Left cardiac atrium (tissue), 4 donors: ENCODE measurements around the gene GRWD1. TPM values are rescaled to one million over a fixed set of nuclear protein-coding genes. Genes with fewer than 3 reads are reported as not detected.
A peak's percentile ranks its signal among the peaks of the same experiment; 100 is the strongest.
"Not testable (repeated sequence)": the region's sequence is repeated elsewhere in the genome, so short reads cannot be mapped to it uniquely, and the experiment has no call there.

Experiments
- ATAC-seq, 2 donors: fragments of 200-7000 bp; cut with Tn5 transposase; one replicate each; pipeline ENCODE4 v1.9.1; 2020; ENCODE audit warnings: mild to moderate bottlenecking in 2 of 2, moderate library complexity in 2 of 2
- DNase-seq: peaks from one replicate; pipeline ENCODE4 v3.0.0-alpha.2; 2020
- intact Hi-C, 2 donors: fragments of 100-400 bp; cut with DNase I; formaldehyde crosslinking; loops; one replicate each; pipeline versions ENCODE4 v1.14.1 to v1.15.1; 2022 to 2023
- total RNA-seq, 2 donors: library from RNA; stranded (reverse); fragmentation: NEBNext Ultra II Directional; extraction: Animal tissue kit (Norgen Biotek cat#: 25700); gene quantifications; one replicate each; pipeline ENCODE4 v1.2.1, GENCODE V29; 2021
- donor health status: DM: no; HTN: yes; CAD: no.
- donor health status: DM: no; HTN: yes; CAD: no; lungs with severe emphysema.
- donor health status: DM: yes; HTN: yes; CAD: no.
- donor health status: Dilated cardiomyopathy.

Gene GRWD1
- total RNA-seq, 2 donors from 2014 or later = 18.1 to 24.9 TPM

- intact Hi-C loops = loop anchor here (5.0 kb wide), 2 partner anchors 94 to 99 kb away; no protein-coding TSS in a partner anchor
- ATAC-seq, DNase-seq: not testable (repeated sequence)
These were observed 42.7 kb downstream of the GRWD1 start for GRCh38 chr19:48488478-48488877.

- ATAC-seq (no peak), DNase-seq (peak; percentile 76)
- intact Hi-C loops = loop anchor here (5.0 kb wide), 2 partner anchors 93 to 98 kb away; no protein-coding TSS in a partner anchor
These were observed 43.9 kb downstream of the GRWD1 start for GRCh38 chr19:48489608-48490216.

DNA sequence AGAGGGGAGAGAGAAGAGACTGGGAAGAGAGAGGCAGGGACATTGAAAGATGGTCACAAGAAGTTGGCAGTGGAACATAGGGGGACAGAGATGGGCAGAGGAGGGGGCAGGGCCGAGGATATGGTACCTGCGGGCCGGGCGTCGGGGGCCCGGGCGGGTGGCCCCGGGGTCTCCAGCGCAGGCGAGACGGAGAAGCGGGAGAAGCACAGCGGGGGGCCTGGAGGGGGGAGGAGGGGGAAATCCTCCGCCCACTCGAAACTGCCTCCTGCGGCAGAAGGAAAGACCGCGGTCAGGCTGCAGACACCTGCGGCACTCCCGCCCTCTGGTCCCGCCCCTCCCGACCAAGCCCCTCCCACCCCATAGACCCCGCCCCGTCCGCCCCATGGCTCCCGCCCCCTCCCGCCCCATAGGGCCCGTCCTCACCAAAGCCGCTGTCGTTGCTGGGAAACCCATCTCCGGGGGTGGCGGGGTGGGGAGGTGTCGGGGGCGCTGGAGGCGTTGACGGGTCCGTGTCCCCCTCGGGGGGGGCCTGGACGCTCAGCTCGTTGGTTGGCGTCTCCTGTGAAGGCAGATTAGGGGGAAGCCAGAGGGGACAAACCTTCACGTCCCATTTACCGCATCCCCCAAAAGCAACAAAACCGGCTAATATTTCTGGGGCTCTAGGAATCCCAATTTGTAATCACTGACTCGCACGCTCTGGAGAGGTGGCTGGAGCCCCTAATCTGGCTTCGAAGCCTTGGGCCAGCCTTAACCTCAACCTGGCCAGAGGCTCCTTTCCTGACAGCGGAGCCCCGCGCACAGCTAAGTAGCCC is 45.4 kb downstream of the GRWD1 start:
- DNase-seq = no peak
- intact Hi-C loops = no loop called here
- ATAC-seq = no peak

DNA sequence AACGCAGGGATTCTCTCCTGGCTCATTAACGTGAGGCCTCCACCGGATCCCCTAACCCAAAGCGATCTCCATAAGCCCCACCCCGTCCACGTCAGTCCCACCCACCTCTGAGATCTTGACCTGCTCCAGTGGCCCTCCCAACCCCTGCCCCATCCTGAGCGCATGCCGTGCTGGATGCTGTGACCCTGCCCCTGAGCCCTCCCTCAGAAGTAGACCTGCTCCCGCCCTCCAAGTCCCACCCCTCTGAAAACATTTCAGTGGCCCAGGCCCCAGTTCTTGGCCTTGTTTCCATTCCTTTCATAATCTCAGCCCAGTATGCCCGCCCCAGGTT is 46.0 kb downstream of the GRWD1 start:
- intact Hi-C loops = no loop called here
- DNase-seq (no peak), ATAC-seq (no peak)

- peak; percentile 97 for DNase-seq
- intact Hi-C loops = no loop called here
These were observed 47.3 kb downstream of the GRWD1 start for GRCh38 chr19:48492925-48493717.

GRCh38 chr19:48493718-48494401 is 48.1 kb downstream of the GRWD1 start:
- ATAC-seq (peak; percentile 1 to 4), DNase-seq (no peak)
- intact Hi-C loops = no loop called here

More at GRCh38 chr19:48492925-48493717, 47.3 kb downstream of the GRWD1 start:
- ATAC-seq = peak; percentile 86 to 90

- DNase-seq (no peak), ATAC-seq (no peak)
- intact Hi-C loops = no loop called here
These were observed 49.6 kb downstream of the GRWD1 start for GRCh38 chr19:48495396-48495795.

GRCh38 chr19:48496959-48497727 is 51.4 kb downstream of the GRWD1 start:
- no peak for ATAC-seq
- DNase-seq = no peak
- intact Hi-C loops = no loop called here

- intact Hi-C loops = no loop called here
- ATAC-seq (no peak), DNase-seq (no peak)
These were observed 52.2 kb downstream of the GRWD1 start for GRCh38 chr19:48497728-48498594.

GRCh38 chr19:48498595-48499311 is 53.0 kb downstream of the GRWD1 start:
- DNase-seq = no peak
- no peak for ATAC-seq
- intact Hi-C loops = no loop called here

DNA sequence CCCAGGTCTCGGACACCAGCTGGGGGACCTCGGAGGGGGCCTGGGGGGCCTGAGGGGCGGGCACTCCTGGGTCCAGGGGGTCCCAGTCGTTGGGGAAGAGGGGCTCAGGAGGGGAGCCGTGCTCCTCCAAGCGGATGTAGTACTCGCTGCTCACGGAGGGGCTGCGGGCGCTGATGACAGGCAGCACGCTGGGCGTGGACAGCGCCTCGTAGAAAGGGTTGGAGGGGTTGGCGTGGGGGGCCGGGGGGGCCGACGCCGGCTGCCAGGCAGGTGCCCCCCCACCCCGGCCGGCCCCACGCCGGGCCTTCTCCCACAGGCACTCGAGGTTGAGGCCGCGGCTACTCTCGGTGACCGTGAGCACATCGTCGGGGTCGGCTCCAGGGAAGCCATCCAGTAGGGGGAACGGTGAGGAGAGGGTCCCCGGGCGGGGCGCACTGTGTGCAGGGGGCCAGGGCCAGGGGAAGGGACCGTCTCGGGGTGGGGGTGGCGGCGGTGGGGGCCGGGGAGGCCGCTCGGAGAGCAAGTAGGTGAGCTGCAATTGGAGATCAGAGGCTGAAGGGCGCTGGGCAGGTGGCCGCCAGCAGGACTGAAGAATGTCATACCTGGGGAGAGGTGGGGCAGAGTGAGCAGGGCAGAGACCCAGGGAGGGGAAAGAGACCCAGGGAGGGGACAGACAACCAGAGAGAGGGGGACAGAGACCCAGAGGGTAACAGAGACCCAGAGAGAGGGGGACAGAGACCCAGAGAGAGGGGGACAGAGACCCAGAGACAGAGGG is 53.7 kb downstream of the GRWD1 start:
- DNase-seq (no peak), ATAC-seq (no peak)
- intact Hi-C loops = no loop called here

- intact Hi-C loops = no loop called here
- ATAC-seq (no peak), DNase-seq (no peak)
These were observed 55.2 kb downstream of the GRWD1 start for GRCh38 chr19:48500830-48501493.

DNA sequence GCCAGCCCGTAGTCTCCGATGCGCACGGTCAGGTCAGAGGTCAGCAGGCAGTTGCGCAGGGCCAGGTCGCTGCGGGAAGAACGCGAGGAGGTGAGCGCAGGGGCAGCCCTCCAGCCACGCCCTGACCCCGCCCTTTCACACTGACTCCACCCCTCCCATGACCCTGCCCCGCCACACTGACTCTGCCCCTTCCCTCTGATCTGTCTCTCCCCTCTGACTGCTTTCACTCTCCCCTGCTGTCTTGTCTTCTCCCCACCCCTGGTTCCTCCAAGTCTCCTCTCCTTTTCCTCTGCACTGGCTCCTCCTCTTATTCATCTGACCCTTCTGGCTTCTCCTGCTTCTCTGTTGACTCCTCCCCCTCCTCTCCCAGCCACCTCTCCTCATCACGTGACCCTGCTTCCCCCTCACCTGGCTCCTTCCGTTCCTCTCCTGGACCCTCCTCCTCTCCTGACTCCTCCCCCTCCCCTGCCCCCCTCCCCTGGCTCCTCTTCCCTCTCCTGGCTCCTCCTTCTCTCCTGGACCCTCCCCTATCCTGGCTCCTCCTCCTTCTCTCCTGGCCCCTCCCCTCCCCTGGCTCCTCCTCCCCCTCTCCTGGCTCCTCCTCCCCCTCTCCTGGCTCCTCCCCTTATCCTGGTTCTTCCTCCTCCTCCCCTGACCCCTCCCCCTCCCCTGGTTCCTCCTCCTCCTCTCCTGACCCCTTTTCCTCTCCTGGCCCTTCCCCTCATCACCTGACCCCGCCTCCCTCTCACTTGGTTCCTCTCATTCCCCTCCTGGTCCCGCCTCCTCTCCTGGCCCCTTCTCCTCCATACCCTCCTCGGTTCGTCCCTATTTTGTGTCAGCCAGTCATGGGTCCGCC is 55.9 kb downstream of the GRWD1 start:
- DNase-seq (peak; percentile 69), ATAC-seq (peak; percentile 56 to 74)
- intact Hi-C loops = no loop called here

DNA sequence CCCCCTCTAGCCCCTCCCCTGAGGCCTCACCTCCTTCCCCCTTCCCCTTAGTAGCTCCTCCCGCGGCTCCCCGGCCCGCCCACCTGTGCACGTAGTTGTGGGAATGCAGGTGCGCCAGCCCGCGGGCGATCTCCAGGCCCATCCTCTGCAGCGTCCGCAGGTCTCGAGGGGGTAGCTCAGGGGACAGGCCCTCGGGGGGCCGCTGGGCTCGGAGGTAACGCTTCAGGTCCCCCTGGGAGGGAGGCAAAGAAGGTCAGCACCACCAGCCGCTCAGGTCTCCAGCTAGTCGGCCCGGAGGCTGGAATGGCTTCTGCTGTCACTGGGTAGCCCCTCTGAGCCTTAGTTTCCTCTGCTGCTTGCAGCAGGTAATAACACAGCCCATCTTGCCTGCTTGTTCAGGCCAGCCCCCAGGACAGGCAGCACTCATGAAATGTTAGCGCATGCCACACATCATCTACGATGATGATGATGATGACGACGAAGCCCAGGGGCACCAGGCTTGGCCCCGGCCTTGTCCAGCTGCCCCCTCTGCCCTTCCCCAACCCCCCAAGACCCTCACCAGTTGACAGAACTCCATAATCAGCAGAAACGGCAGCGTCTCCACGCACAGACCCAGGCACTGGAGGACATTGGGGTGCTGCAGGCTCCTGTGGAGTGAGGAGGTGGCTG is 56.7 kb downstream of the GRWD1 start:
- intact Hi-C loops = no loop called here
- ATAC-seq = no peak
- no peak for DNase-seq
